Right cardiac atrium (tissue), 5 donors: ENCODE measurements around the gene FRMPD2. TPM values are rescaled to one million over a fixed set of nuclear protein-coding genes. Genes with fewer than 3 reads are reported as not detected.
"Not testable (repeated sequence)": the region's sequence is repeated elsewhere in the genome, so short reads cannot be mapped to it uniquely, and the experiment has no call there.

Experiments
- ATAC-seq, 2 donors: fragments of 200-7000 bp; cut with Tn5 transposase; one replicate each; pipeline versions ENCODE4 v1.8.0 to v1.9.1; 2020; ENCODE audit warnings: moderate library complexity in 2 of 2, mild to moderate bottlenecking in 1 of 2
- DNase-seq, 3 donors: peaks; one replicate each; pipeline ENCODE4 v3.0.0-alpha.2; 2020
- H3K27ac ChIP-seq: one replicate; pipeline ENCODE4 v1.5.1; 2013; ENCODE audit warnings: mild to moderate bottlenecking, low read length, control low read depth, moderate library complexity
- H3K27me3 ChIP-seq: one replicate; pipeline ENCODE4 v1.6.1; 2013; ENCODE audit not compliant: control insufficient read depth, insufficient read depth
- H3K4me1 ChIP-seq: one replicate; pipeline ENCODE4 v1.6.1; 2013; ENCODE audit warnings: low read length; ENCODE audit not compliant: control insufficient read depth, insufficient read depth
- H3K4me3 ChIP-seq: one replicate; pipeline ENCODE4 v1.5.1; 2013; ENCODE audit warnings: low read length, control low read depth
- H3K9me3 ChIP-seq: one replicate; pipeline ENCODE4 v1.6.1; 2013; ENCODE audit warnings: low read length; ENCODE audit not compliant: control insufficient read depth
- WGBS: extraction: QIAGEN DNeasy Blood & Tissue Kit; methylation state at CpG from one replicate; pipeline ENCODE4 v1.1.7; 2013; 5-methylcytosine and 5-hydroxymethylcytosine counted together
- intact Hi-C, 4 donors: fragments of 100-400 bp; cut with DNase I; formaldehyde crosslinking; loops; one replicate each; pipeline versions ENCODE4 v1.11.0 to v1.14.0; 2022 to 2023
- polyA plus RNA-seq: library from polyadenylated mRNA; stranded (reverse); fragments of 200-250 nt; gene quantifications from one replicate; pipeline ENCODE4 v1.2.3, GENCODE V29; 2013
- total RNA-seq, 4 donors: library from RNA; stranded (reverse); fragmentation: NEBNext Ultra II Directional; extraction: Animal tissue kit (Norgen Biotek cat#: 25700); gene quantifications; one replicate each; pipeline ENCODE4 v1.2.1, GENCODE V29; 2021
- donor health status: healthy with polysubstance abuse.
- donor health status: DM: no; HTN: yes; CAD: no.
- donor health status: DM: no; HTN: no; CAD: no.
- donor health status: DM: no; HTN: yes; CAD: no; lungs with severe emphysema.
- donor health status: DM: yes; HTN: yes; CAD: no.

The FRMPD2 gene
- total and polyA plus RNA-seq, 5 donors, result 1.3 to 6.5 (median 4.3) TPM

DNA sequence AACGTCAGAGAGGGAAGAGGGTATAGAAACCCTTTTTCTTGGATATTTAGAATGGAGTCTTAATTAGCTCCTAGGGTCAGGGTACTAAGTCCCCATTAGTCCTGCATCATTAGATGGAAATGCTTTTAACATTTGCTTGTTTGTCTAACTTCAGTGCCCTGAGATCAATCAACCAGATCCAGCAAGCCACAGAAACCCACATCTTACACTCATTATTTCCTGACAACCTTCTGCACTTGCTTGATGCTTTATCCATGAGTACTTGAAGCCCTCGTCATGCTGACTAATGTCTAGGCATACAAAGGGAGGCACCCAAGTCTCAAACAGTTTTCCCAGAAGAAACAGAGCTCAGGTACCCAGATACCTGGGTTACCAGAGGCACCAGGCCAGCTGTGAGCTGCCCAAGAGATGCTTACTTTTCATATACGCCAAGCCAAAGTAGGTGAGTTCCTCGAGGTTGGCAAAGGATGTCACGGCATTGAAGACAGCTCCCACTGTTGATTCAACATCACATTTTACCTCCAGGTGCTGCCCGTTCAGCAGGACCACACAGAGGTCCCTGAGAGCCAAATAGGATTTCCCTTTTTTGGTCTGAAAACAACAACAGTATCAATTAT is 42.7 kb downstream of the FRMPD2 start:
- DNase-seq (no peak), ATAC-seq (no peak)
- Histone ChIP-seq H3K27ac (no peak overlapping the region), H3K4me1 (peaks cover 2% of the 10 kb centered on the region), H3K9me3 (no peaks in the 10 kb centered on the region), H3K4me3 (no peak overlapping the region), H3K27me3 (no peaks in the 10 kb centered on the region)
- intact Hi-C loops, result no loop called here
- WGBS, result 81% methylated on average over 6 of the region's 6 CpGs

DNA sequence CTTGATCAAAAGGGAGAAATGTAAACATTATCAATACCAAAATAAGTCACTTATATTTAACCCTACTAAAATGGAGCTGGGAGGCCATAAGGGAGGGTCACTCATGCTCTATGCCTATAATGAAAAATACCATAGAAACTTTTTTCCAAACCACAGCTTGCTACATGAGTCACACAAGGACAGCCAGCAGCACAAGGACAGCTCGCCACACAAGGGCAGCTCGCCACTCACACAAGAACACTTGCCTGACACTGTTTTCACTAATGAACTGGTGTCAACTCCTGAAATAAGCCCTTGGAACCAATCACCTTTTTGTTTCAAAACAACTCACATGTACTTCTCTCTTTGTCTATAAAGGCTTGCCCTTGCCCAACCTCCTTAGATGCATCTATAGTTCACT is 43.3 kb downstream of the FRMPD2 start:
- no peaks in the 10 kb centered on the region for H3K27me3 ChIP-seq
- no peak overlapping the region for H3K4me3 ChIP-seq
- intact Hi-C loops, result no loop called here
- DNase-seq (no peak), ATAC-seq (no peak)
- H3K9me3 ChIP-seq, result no peaks in the 10 kb centered on the region
- H3K4me1 ChIP-seq, result peaks cover 2% of the 10 kb centered on the region
- 61% methylated on average over 2 of the region's 2 CpGs for WGBS
- no peak overlapping the region for H3K27ac ChIP-seq

DNA sequence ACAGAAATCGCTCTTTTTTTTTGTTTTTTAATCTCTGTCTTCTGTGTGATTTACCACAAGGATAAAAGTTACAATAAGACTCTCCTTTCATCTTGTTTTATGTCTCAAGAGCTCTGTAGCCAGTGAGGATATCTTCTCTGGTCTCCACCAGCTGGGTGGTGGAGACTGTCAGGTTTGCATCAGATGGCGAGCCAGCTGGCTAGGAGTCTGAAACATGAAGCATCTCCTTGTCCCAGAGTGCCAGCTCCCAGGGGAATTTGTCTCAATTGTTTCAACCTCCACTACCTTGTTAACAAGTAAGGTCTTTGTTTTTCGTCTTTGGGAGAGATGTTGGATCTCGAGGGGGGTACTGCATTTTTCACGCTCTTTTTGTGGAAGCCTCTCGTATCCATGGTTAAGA is 47.3 kb downstream of the FRMPD2 start:
- 86% methylated on average over 6 of the region's 6 CpGs for WGBS
- no peaks in the 10 kb centered on the region for H3K9me3 ChIP-seq
- ATAC-seq, result no peak
- H3K4me1 ChIP-seq, result no peaks in the 10 kb centered on the region
- no peak overlapping the region for H3K27ac ChIP-seq
- intact Hi-C loops, result no loop called here
- no peak for DNase-seq
- H3K27me3 ChIP-seq, result no peaks in the 10 kb centered on the region
- no peak overlapping the region for H3K4me3 ChIP-seq

DNA sequence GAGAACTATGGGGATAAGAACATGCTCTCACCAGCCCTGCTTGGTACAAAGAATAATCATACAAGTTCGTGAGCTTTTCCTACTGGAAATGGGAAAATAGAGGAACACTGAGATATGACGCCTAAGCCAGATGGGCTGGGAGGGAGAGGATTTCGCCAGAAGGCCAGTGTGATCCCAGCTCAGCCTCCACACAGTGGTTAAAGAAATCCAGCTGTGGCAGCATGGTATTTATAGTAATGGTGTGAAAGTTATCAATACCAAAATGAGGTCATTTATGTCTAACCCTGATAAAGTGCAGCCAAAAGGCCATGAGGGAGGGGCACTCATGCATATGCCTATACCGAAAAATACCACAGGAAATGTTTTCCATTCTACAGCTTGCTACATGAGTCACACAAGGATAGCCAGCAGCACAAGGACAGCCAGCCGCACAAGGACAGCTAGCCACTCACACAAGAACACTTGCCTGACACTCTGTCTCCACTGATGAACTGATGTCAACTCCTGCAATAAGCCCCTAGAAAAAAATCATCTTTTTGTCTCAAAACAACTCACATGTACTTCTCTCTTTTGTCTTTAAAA is 49.4 kb downstream of the FRMPD2 start:
- peak in 1 of 2 donors; percentile 45 for ATAC-seq
- WGBS, result 37% methylated on average over 5 of the region's 5 CpGs
- no peaks in the 10 kb centered on the region for H3K9me3 ChIP-seq
- H3K4me3 ChIP-seq, result no peak overlapping the region
- no peaks in the 10 kb centered on the region for H3K4me1 ChIP-seq
- H3K27me3 ChIP-seq, result no peaks in the 10 kb centered on the region
- DNase-seq, result no peak
- intact Hi-C loops, result no loop called here
- no peak overlapping the region for H3K27ac ChIP-seq

DNA sequence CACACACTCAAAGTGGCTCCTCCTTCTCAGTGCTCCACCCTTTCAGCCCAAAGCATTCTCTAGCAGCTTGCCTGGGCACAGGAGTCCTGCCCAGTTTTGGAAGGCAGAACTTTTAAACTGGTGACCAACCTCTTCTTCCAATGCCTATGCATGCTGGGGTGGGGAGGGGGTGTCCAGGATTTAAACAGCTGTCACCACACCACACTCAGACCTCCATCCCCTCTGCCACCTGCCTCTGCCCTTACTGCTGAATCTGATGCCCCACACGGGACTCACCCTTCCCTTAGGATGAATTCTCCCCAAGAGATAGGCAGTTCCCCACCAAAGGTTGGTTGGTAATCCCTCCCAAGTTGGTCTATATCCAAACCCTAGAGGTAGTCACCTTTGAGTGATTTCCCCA is 50.2 kb downstream of the FRMPD2 start:
- Histone ChIP-seq H3K27ac (no peak overlapping the region), H3K4me3 (no peak overlapping the region), H3K9me3 (no peaks in the 10 kb centered on the region), H3K27me3 (no peaks in the 10 kb centered on the region), H3K4me1 (no peaks in the 10 kb centered on the region)
- intact Hi-C loops, result no loop called here
- DNase-seq (no peak), ATAC-seq (no peak)
- 82% methylated on average over 1 of the region's 1 CpG for WGBS

DNA sequence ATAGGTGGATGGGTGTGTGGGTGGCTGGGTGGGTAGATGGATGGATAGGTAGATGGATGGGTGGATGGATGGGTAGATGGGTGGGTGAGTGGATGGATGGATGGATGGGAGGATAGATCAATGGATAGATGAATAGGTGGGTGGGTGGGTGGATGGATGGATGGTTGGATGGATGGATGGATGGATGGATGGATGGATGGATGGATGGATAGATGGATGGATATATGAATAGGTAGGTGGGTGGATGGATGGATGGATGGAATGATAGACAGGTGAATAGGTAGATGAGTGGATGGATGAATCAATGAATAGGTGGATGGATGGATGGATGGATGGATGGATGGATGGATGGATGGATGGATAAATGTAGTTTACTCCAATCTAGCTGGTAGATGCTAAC is 52.7 kb downstream of the FRMPD2 start:
- Histone ChIP-seq H3K4me3 (no peak overlapping the region), H3K27ac (no peak overlapping the region), H3K9me3 (no peaks in the 10 kb centered on the region), H3K4me1 (no peaks in the 10 kb centered on the region), H3K27me3 (no peaks in the 10 kb centered on the region)
- ATAC-seq (no peak), DNase-seq (no peak)
- intact Hi-C loops, result no loop called here

DNA sequence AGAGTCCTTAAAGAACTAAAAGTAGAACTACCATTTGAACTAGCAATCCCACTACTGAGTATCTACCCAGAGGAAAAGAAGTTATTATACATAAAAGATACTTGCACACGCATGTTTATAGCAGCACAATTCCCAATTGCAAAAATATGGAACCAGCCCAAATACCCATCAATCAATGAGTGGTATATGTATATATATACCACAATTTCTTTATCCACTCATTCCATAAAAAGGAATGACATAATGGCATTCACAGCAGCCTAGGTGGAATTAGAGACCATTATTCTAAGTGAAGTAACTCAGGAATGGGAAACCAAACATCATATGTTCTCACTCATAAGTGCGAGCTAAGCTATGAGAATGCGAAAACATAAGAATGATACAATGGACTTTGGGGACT is 53.5 kb downstream of the FRMPD2 start:
- H3K27me3 ChIP-seq, H3K4me3 ChIP-seq, intact Hi-C loops, H3K27ac ChIP-seq, H3K9me3 ChIP-seq, ATAC-seq, DNase-seq, H3K4me1 ChIP-seq: not testable (repeated sequence)
- WGBS, result 94% methylated on average over 3 of the region's 3 CpGs

DNA sequence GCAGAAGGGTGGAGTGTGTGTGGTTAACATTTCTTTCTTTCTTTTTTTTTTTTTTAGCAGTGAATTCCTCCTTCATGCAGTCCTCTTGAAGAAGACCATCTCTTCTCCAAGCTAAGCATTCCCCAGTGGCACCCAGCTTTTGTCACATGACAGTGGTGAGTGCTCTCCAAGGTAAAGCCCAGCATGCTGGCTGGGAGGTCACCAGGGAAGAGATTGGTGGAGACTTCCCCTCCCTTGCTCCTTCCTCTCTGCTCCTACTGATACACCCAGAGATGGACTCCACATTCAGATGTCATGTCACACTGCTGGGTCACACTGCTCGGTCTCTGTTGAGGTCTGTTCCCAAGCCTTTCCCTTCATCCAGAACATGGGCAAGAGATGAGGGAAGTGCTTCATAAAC is 55.3 kb downstream of the FRMPD2 start:
- intact Hi-C loops, result no loop called here
- DNase-seq, result no peak
- Histone ChIP-seq H3K27me3 (no peaks in the 10 kb centered on the region), H3K9me3 (no peaks in the 10 kb centered on the region), H3K4me1 (no peaks in the 10 kb centered on the region), H3K27ac (no peak overlapping the region), H3K4me3 (no peak overlapping the region)
- WGBS, result 87% methylated on average over 1 of the region's 1 CpG
- no peak for ATAC-seq

DNA sequence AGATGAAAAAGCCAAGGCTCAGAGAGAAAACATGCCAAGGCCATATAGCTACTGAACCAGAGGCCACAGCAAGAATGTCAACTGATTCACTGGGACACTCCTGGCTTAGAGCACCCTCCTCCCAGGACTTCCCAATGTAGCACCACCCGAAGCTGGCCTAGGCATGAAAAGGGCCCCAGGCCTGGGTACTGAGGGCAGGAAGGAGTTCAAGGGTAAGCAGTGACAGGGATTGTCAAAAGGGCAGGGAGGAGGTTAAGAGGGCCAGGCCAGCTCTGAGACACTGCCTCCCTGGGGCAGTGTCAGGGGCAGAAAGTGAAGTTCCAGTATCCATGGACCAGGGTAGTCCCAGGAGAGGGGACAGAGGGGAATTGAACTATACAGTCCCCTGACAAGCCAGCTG is 57.8 kb downstream of the FRMPD2 start:
- no peak for ATAC-seq
- intact Hi-C loops, result no loop called here
- 71% methylated on average over 1 of the region's 1 CpG for WGBS
- H3K4me1 ChIP-seq, result no peaks in the 10 kb centered on the region
- no peak for DNase-seq
- no peak overlapping the region for H3K27ac ChIP-seq
- no peaks in the 10 kb centered on the region for H3K27me3 ChIP-seq
- H3K4me3 ChIP-seq, result no peak overlapping the region
- H3K9me3 ChIP-seq, result no peaks in the 10 kb centered on the region

DNA sequence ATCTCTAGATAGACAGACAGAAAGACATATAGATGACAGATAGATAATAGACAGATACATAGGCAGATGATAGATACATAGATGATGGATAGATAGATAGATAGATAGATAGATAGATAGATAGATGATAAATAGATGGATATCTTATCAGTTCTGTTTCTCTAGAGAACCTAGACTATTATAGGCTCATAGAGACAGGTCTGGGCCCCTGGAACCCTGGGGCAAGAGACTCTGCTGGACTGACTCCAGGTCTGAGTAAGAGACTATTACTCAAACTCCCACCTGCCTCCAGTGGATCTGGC is 58.3 kb downstream of the FRMPD2 start:
- no peaks in the 10 kb centered on the region for H3K9me3 ChIP-seq
- H3K4me1 ChIP-seq, result no peaks in the 10 kb centered on the region
- DNase-seq (no peak), ATAC-seq (no peak)
- intact Hi-C loops, result no loop called here
- no peaks in the 10 kb centered on the region for H3K27me3 ChIP-seq
- H3K4me3 ChIP-seq, result no peak overlapping the region
- H3K27ac ChIP-seq, result no peak overlapping the region

DNA sequence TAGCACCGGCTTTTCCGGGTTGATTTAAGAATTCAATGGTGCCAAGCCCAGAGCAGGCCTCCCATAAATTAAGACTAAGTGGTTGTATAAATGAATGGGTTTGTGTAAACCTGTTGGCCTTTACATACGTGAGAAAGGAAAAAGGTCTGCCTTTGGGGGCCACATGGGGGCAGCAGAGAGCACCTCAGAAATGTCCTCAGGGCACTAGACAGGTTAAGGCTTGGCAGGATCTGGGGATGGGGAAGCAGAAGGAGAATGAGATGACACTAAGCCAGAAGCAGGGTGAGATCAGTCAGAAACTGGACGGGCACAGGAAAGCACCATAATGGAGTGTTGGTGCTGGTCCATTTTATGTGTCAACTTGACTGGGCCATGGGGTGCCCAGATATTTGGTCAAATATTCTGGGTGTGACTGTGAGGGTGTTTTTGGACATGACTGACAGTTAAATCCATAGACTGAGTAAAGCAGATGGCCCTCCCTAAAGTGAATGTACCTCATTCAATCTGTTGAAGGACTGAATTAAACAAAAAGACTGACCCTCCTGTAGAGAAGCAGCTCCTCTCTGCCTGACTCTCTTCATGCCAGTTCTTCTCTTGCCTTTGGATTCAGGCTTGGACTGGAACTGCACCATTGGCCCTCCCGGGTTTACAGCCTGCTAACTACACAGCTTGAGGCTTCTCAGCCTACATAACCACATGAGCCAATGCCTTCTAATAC is 58.9 kb downstream of the FRMPD2 start:
- Histone ChIP-seq H3K4me1 (no peaks in the 10 kb centered on the region), H3K27me3 (no peaks in the 10 kb centered on the region), H3K4me3 (no peak overlapping the region), H3K9me3 (no peaks in the 10 kb centered on the region), H3K27ac (no peak overlapping the region)
- intact Hi-C loops, result no loop called here
- ATAC-seq (peak in 1 of 2 donors; percentile 35), DNase-seq (no peak)
- 76% methylated on average over 5 of the region's 5 CpGs for WGBS
